CD14-positive monocyte (primary cell): Measurements from ENCODE around the gene MKRN1. TPM values are rescaled to one million over a fixed set of nuclear protein-coding genes. Genes with fewer than 3 reads are reported as not detected.

Experiments used
- DNase-seq, 3 donors: peaks; one replicate each; pipeline ENCODE4 v3.0.0-alpha.2; 2011 to 2022
- H2AFZ ChIP-seq: 2 replicates; pipeline ENCODE4 v1.6.0; 2012; ENCODE audit warnings: mild to moderate bottlenecking, low read depth, low read length, inconsistent platforms; ENCODE audit not compliant: insufficient read depth, poor library complexity, severe bottlenecking
- H3K27ac ChIP-seq, 2 donors: 1 replicate in 1 of 2; 2 replicates in 1 of 2; pipeline ENCODE4 v1.5.1; 2012 to 2013; ENCODE audit warnings: low read length in 2 of 2, control low read depth in 1 of 2, inconsistent platforms in 1 of 2, low read depth in 1 of 2, mild to moderate bottlenecking in 1 of 2
- H3K27me3 ChIP-seq, 2 donors: one replicate each; pipeline versions ENCODE4 v1.6.0 to v1.6.1; 2011 to 2013; ENCODE audit warnings: low read length in 2 of 2; ENCODE audit not compliant: control insufficient read depth in 2 of 2, insufficient read depth in 2 of 2
- H3K36me3 ChIP-seq, 2 donors: replicated peaks in 1 of 2; 1 replicate in 1 of 2; 2 replicates in 1 of 2; pipeline versions ENCODE4 v1.5.1 to v1.6.1; 2012 to 2013; ENCODE audit warnings: low read length in 2 of 2, control low read depth in 1 of 2, inconsistent platforms in 1 of 2, mild to moderate bottlenecking in 1 of 2; ENCODE audit not compliant: insufficient read depth in 2 of 2, control insufficient read depth in 1 of 2
- H3K4me1 ChIP-seq, 2 donors: 1 replicate in 1 of 2; 2 replicates in 1 of 2; pipeline versions ENCODE4 v1.5.1 to v1.6.1; 2012 to 2013; ENCODE audit warnings: low read length in 2 of 2, control low read depth in 1 of 2, inconsistent platforms in 1 of 2, mild to moderate bottlenecking in 1 of 2, moderate library complexity in 1 of 2; ENCODE audit not compliant: insufficient read depth in 2 of 2, control insufficient read depth in 1 of 2
- H3K4me2 ChIP-seq: replicated peaks from 2 replicates; pipeline ENCODE3; 2012; ENCODE audit warnings: low read length, moderate library complexity, mild to moderate bottlenecking; ENCODE audit not compliant: poor library complexity, severe bottlenecking; ENCODE audit errors: extremely low read depth
- H3K4me3 ChIP-seq, 3 experiments: fragments of 200-600 bp in 1 of 3; sonication (generic) in 1 of 3; replicated peaks in 1 of 3; 1 replicate in 2 of 3; 2 replicates in 1 of 3; pipeline ENCODE4 v1.5.1; 2011 to 2013; ENCODE audit warnings: low read length in 3 of 3, mild to moderate bottlenecking in 3 of 3, control low read depth in 2 of 3, low read depth in 2 of 3, inconsistent platforms in 1 of 3, moderate library complexity in 1 of 3
- H3K79me2 ChIP-seq: 2 replicates; pipeline ENCODE4 v1.6.0; 2012; ENCODE audit warnings: mild to moderate bottlenecking, control low read depth, inconsistent platforms, low read length, moderate library complexity; ENCODE audit not compliant: insufficient read depth
- H3K9ac ChIP-seq: 2 replicates; pipeline ENCODE4 v1.6.0; 2017; ENCODE audit warnings: low read length, mild to moderate bottlenecking; ENCODE audit not compliant: insufficient read depth, poor library complexity, severe bottlenecking
- H3K9me3 ChIP-seq, 2 donors: replicated peaks in 1 of 2; 1 replicate in 1 of 2; 2 replicates in 1 of 2; pipeline versions ENCODE4 v1.5.1 to v1.6.1; 2012 to 2013; ENCODE audit warnings: low read length in 2 of 2, control low read depth in 1 of 2; ENCODE audit not compliant: control insufficient read depth in 1 of 2, insufficient read depth in 1 of 2
- H4K20me1 ChIP-seq: 2 replicates; pipeline ENCODE4 v1.6.0; 2012; ENCODE audit warnings: mild to moderate bottlenecking, low read length, control low read depth, moderate library complexity; ENCODE audit not compliant: insufficient read depth
- H3K27ac Mint-ChIP-seq, 7 donors: one replicate each; pipeline ENCODE4 v1.8.0; 2020; ENCODE audit warnings: mild to moderate bottlenecking in 7 of 7, mixed read lengths in 7 of 7, moderate library complexity in 6 of 7, inconsistent platforms in 2 of 7
- H3K27me3 Mint-ChIP-seq, 3 donors: one replicate each; pipeline ENCODE4 v1.8.0; 2021 to 2022; ENCODE audit warnings: low read depth in 3 of 3, mild to moderate bottlenecking in 3 of 3, mixed read lengths in 3 of 3, moderate library complexity in 3 of 3, inconsistent platforms in 1 of 3
- H3K36me3 Mint-ChIP-seq, 2 donors: one replicate each; pipeline ENCODE4 v1.8.0; 2020; ENCODE audit warnings: mixed read lengths in 2 of 2, inconsistent platforms in 1 of 2, mild to moderate bottlenecking in 1 of 2
- H3K4me1 Mint-ChIP-seq: one replicate; pipeline ENCODE4 v1.8.0; 2020; ENCODE audit warnings: mild to moderate bottlenecking, mixed read lengths
- H3K4me3 Mint-ChIP-seq, 2 donors: one replicate each; pipeline ENCODE4 v1.8.0; 2020; ENCODE audit warnings: mild to moderate bottlenecking in 2 of 2, mixed read lengths in 2 of 2, moderate library complexity in 1 of 2
- H3K9me3 Mint-ChIP-seq, 7 donors: one replicate each; pipeline ENCODE4 v1.8.0; 2020 to 2022; ENCODE audit warnings: mixed read lengths in 7 of 7, mild to moderate bottlenecking in 6 of 7, moderate library complexity in 6 of 7, inconsistent platforms in 2 of 7
- CTCF ChIP-seq: fragments of 200-600 bp; IDR thresholded peaks from one replicate; pipeline ENCODE4 v1.8.0; 2022; ENCODE audit warnings: antibody characterized with exemption, mild to moderate bottlenecking
- WGBS: methylation state at CpG from one replicate; pipeline ENCODE4 v1.1.5; 2013; ENCODE audit warnings: missing lambda C conversion rate; ENCODE audit not compliant: insufficient coverage; 5-methylcytosine and 5-hydroxymethylcytosine counted together
- intact Hi-C, 2 donors: fragments of 100-400 bp; cut with micrococcal nuclease; formaldehyde crosslinking; loops; one replicate each; pipeline versions ENCODE4 v1.15.0 to v1.15.1; 2023
- polyA plus RNA-seq, 3 donors: library from polyadenylated mRNA; depleted of rRNA in 1 of 3; unstranded in 2 of 3; stranded (reverse) in 1 of 3; fragments of 300-500 nt in 2 of 3; fragments of >200 nt in 1 of 3; fragmentation: Illumina TruSeq in 2 of 3; gene quantifications; 1 replicate in 2 of 3; 2 replicates in 1 of 3; pipeline ENCODE4 v1.2.3, GENCODE V29; 2012 to 2021

The MKRN1 gene
- polyA plus RNA-seq, 3 donors, result 88.4 to 160 (median 127) TPM

- H3K9me3 Mint-ChIP-seq, result no peaks in the 10 kb centered on the region
- H3K4me3 Mint-ChIP-seq, result peak overlapping the region; percentile 32 to 80
- no peaks in the 10 kb centered on the region for H3K36me3 Mint-ChIP-seq
- Histone ChIP-seq H3K27me3 (no peaks in the 10 kb centered on the region), H3K4me3 (no peak overlapping the region), H3K4me2 (peak overlapping the region; percentile 19), H2AFZ (peak overlapping the region; percentile 60), H4K20me1 (no peaks in the 10 kb centered on the region), H3K9me3 (no peaks in the 10 kb centered on the region), H3K36me3 (no peaks in the 10 kb centered on the region), H3K4me1 (peaks cover 0 to 2% of the 10 kb centered on the region in 2 donors), H3K79me2 (no peaks in the 10 kb centered on the region), H3K27ac (no peak overlapping the region), H3K9ac (no peak overlapping the region)
- H3K27ac Mint-ChIP-seq, result no peak overlapping the region
- DNase-seq, result peak; percentile 46 to 64 (median 55)
- intact Hi-C loops, result loop anchor here in 1 of 2 donors (5.0 kb wide), 1 partner anchor 1015 kb away; no protein-coding TSS in a partner anchor
- peaks cover 0 to 4% (median 3%) of the 10 kb centered on the region in 3 donors for H3K27me3 Mint-ChIP-seq
- 51% methylated on average over 23 of the region's 31 CpGs for WGBS
- peaks cover 4% of the 10 kb centered on the region for H3K4me1 Mint-ChIP-seq
- TF ChIP-seq CTCF, result peak; percentile 81
Observed at GRCh38 chr7:140517546-140518369, 38.5 kb upstream of the MKRN1 start.

GRCh38 chr7:140512317-140513000 lies 33.2 kb upstream of the MKRN1 start:
- Mint-ChIP-seq H3K27ac (peak overlapping the region in 2 of 7 donors; percentile 7 to 25), H3K4me3 (no peak overlapping the region), H3K36me3 (no peaks in the 10 kb centered on the region), H3K9me3 (no peaks in the 10 kb centered on the region), H3K27me3 (peaks cover 1 to 6% (median 2%) of the 10 kb centered on the region in 3 donors), H3K4me1 (no peaks in the 10 kb centered on the region)
- no peaks in the 10 kb centered on the region for H3K36me3 ChIP-seq
- no peaks in the 10 kb centered on the region for H3K4me1 ChIP-seq
- H3K9ac ChIP-seq, result no peak overlapping the region
- no peak overlapping the region for H3K4me3 ChIP-seq
- H3K9me3 ChIP-seq, result no peaks in the 10 kb centered on the region
- H3K4me2 ChIP-seq, result no peak overlapping the region
- no peaks in the 10 kb centered on the region for H3K27me3 ChIP-seq
- no peak overlapping the region for H3K27ac ChIP-seq
- no peak for DNase-seq
- no peak for TF ChIP-seq CTCF
- intact Hi-C loops, result no loop called here
- H2AFZ ChIP-seq, result peak overlapping the region; percentile 5
- WGBS, result 58% methylated on average over 7 of the region's 9 CpGs
- H3K79me2 ChIP-seq, result no peaks in the 10 kb centered on the region
- H4K20me1 ChIP-seq, result no peaks in the 10 kb centered on the region
